ENCODE results near the gene STAP1. TPM values are rescaled to one million over a fixed set of nuclear protein-coding genes. Genes with fewer than 3 reads are reported as not detected.
A peak's percentile ranks its signal among the peaks of the same experiment; 100 is the strongest.

The STAP1 gene
- total RNA-seq, 2 donors from 2014 or later, result 0.78 to 0.81 TPM

- no peak overlapping the region for H3K4me3 ChIP-seq
- no peak for TF ChIP-seq CTCF (IDR thresholded peaks at IDR 0.05)
- no peaks in the 10 kb centered on the region for H3K27me3 ChIP-seq (replicated peaks; ENCODE audit: insufficient read depth)
- H3K4me1 ChIP-seq (ENCODE audit: control insufficient read depth in 1 of 2, low read depth in 2 of 2), result peaks cover 5 to 30% of the 10 kb centered on the region in 2 donors
- no peak overlapping the region for H3K27ac ChIP-seq
- H3K36me3 ChIP-seq, result peaks cover 16% of the 10 kb centered on the region
- DNase-seq (ENCODE audit: low spot score) (no peak), ATAC-seq (ENCODE audit: insufficient number of reproducible peaks, low FRiP score, low read depth) (no peak)
- no peaks in the 10 kb centered on the region for H3K9me3 ChIP-seq
Observed at GRCh38 chr4:67539830-67540229, 18.7 kb upstream of the STAP1 start.

- no peak overlapping the region for H3K27ac ChIP-seq
- peaks cover 16% of the 10 kb centered on the region for H3K36me3 ChIP-seq
- no peaks in the 10 kb centered on the region for H3K9me3 ChIP-seq
- H3K4me1 ChIP-seq (ENCODE audit: control insufficient read depth in 1 of 2, low read depth in 2 of 2), result peaks cover 5 to 30% of the 10 kb centered on the region in 2 donors
- H3K4me3 ChIP-seq, result no peak overlapping the region
- no peak for TF ChIP-seq CTCF (IDR thresholded peaks at IDR 0.05)
- H3K27me3 ChIP-seq (replicated peaks; ENCODE audit: insufficient read depth), result no peaks in the 10 kb centered on the region
- DNase-seq (ENCODE audit: low spot score) (no peak), ATAC-seq (ENCODE audit: insufficient number of reproducible peaks, low FRiP score, low read depth) (no peak)
Observed at GRCh38 chr4:67542076-67542475, 16.5 kb upstream of the STAP1 start.

GRCh38 chr4:67545199-67546003 lies 13.1 kb upstream of the STAP1 start, which contains the start of gene CENPC:
CENPC (minus strand) TSS chr4:67545503; CDS start chr4:67545355, 148 bp downstream.
- TF ChIP-seq CTCF (IDR thresholded peaks at IDR 0.05), result no peak
- Histone ChIP-seq H3K27me3 (replicated peaks; ENCODE audit: insufficient read depth) (no peaks in the 10 kb centered on the region), H3K4me1 (ENCODE audit: control insufficient read depth in 1 of 2, low read depth in 2 of 2) (peaks cover 5 to 30% of the 10 kb centered on the region in 2 donors), H3K4me3 (peak within 1 kb of the TSS; percentile 87), H3K9me3 (no peaks in the 10 kb centered on the region), H3K36me3 (peaks cover 3% of the 10 kb centered on the region), H3K27ac (peak within 1 kb of the TSS; percentile 84 to 96)
- DNase-seq (ENCODE audit: low spot score), result peak; percentile 93
- peak; percentile 93 for ATAC-seq (ENCODE audit: insufficient number of reproducible peaks, low FRiP score, low read depth)

GRCh38 chr4:67546004-67546356 lies 12.5 kb upstream of the STAP1 start:
- DNase-seq (ENCODE audit: low spot score) (no peak), ATAC-seq (ENCODE audit: insufficient number of reproducible peaks, low FRiP score, low read depth) (no peak)
- Histone ChIP-seq H3K4me3 (peak overlapping the region; percentile 87), H3K9me3 (no peaks in the 10 kb centered on the region), H3K27me3 (replicated peaks; ENCODE audit: insufficient read depth) (no peaks in the 10 kb centered on the region), H3K4me1 (ENCODE audit: control insufficient read depth in 1 of 2, low read depth in 2 of 2) (peaks cover 5 to 30% of the 10 kb centered on the region in 2 donors), H3K27ac (peak overlapping the region; percentile 66 to 71), H3K36me3 (peaks cover 3% of the 10 kb centered on the region)
- no peak for TF ChIP-seq CTCF (IDR thresholded peaks at IDR 0.05)

GRCh38 chr4:67546971-67547370 lies 11.6 kb upstream of the STAP1 start:
- no peak overlapping the region for H3K4me3 ChIP-seq
- peaks cover 5 to 28% of the 10 kb centered on the region in 2 donors for H3K4me1 ChIP-seq (ENCODE audit: control insufficient read depth in 1 of 2, low read depth in 2 of 2)
- no peaks in the 10 kb centered on the region for H3K9me3 ChIP-seq
- no peak for DNase-seq (ENCODE audit: low spot score)
- no peak for ATAC-seq (ENCODE audit: insufficient number of reproducible peaks, low FRiP score, low read depth)
- no peaks in the 10 kb centered on the region for H3K36me3 ChIP-seq
- TF ChIP-seq CTCF (IDR thresholded peaks at IDR 0.05), result no peak
- no peaks in the 10 kb centered on the region for H3K27me3 ChIP-seq (replicated peaks; ENCODE audit: insufficient read depth)
- peak overlapping the region in 1 of 2 donors; percentile 32 for H3K27ac ChIP-seq

Data from thoracic aorta (tissue), 2 donors.